H1 (cell line): ENCODE measurements around the gene DYNC1I2. TPM values are rescaled to one million over a fixed set of nuclear protein-coding genes. Genes with fewer than 3 reads are reported as not detected.

Experiments
- CTCF ChIA-PET: fragments of 300-600 bp; sonication (Branson Sonifier 250); formaldehyde crosslinking; loops from one replicate; lab custom pipeline; 2021; ENCODE audit not compliant: partially characterized antibody; lab: Charles Lee
- POLR2A ChIA-PET: fragments of 300-600 bp; sonication (Branson Sonifier 250); formaldehyde crosslinking; loops from one replicate; lab custom pipeline; 2021; ENCODE audit warnings: inconsistent platforms; ENCODE audit not compliant: partially characterized antibody; lab: Charles Lee
- DNase-seq, 2 experiments: peaks; one replicate each; pipeline versions ENCODE4 v3.0.0 to v3.0.0-alpha.2; 2010 to 2022; ENCODE audit warnings: low spot score in 2 of 2, low read depth in 1 of 2, mixed read lengths in 1 of 2
- FAIRE-seq: peaks from 2 replicates; lab custom pipeline; 2011; peaks lifted over from hg19 to GRCh38; lab: Jason Lieb, UNC
- H2AFZ ChIP-seq: 2 replicates; pipeline ENCODE4 v1.8.1; 2012; ENCODE audit warnings: low read length, inconsistent platforms
- H2AK5ac ChIP-seq: 2 replicates; pipeline ENCODE4 v1.6.1; 2013; ENCODE audit warnings: low read depth, low read length
- H2BK120ac ChIP-seq: replicated peaks from 2 replicates; pipeline ENCODE3; 2013; ENCODE audit warnings: low read depth, low read length, inconsistent platforms
- H2BK12ac ChIP-seq: 2 replicates; pipeline ENCODE4 v1.6.1; 2013; ENCODE audit warnings: low read depth, low read length
- H2BK15ac ChIP-seq: 2 replicates; pipeline ENCODE4 v1.6.1; 2013; ENCODE audit warnings: low read length
- H2BK20ac ChIP-seq: 2 replicates; pipeline ENCODE4 v1.6.1; 2013; ENCODE audit warnings: low read length
- H2BK5ac ChIP-seq: 2 replicates; pipeline ENCODE4 v1.6.1; 2013; ENCODE audit warnings: low read depth, low read length
- H3K14ac ChIP-seq: 2 replicates; pipeline ENCODE4 v1.6.1; 2013; ENCODE audit warnings: inconsistent platforms; ENCODE audit not compliant: insufficient read length
- H3K18ac ChIP-seq: 2 replicates; pipeline ENCODE4 v1.6.1; 2013; ENCODE audit warnings: low read length; ENCODE audit errors: extremely low read depth
- H3K23ac ChIP-seq: 2 replicates; pipeline ENCODE4 v1.6.1; 2013; ENCODE audit warnings: inconsistent platforms; ENCODE audit not compliant: insufficient read length
- H3K23me2 ChIP-seq: 2 replicates; pipeline ENCODE4 v1.6.1; 2013; ENCODE audit warnings: low read depth, low read length
- H3K27ac ChIP-seq: 2 replicates; pipeline ENCODE4 v1.6.1; 2011; ENCODE audit warnings: low read depth, low read length, inconsistent platforms
- H3K27me3 ChIP-seq, 4 experiments: replicated peaks in 1 of 4; 1 replicate in 1 of 4; 2 replicates in 3 of 4; pipeline versions ENCODE4 v1.6.1 to v1.8.1; 2011 to 2013; ENCODE audit warnings: low read length in 3 of 4, mild to moderate bottlenecking in 3 of 4, inconsistent platforms in 2 of 4, mixed read lengths in 2 of 4, moderate library complexity in 1 of 4; ENCODE audit not compliant: control insufficient read depth in 3 of 4, insufficient read depth in 3 of 4; ENCODE audit errors: extremely low read depth in 1 of 4
- H3K36me3 ChIP-seq, 4 experiments: 2 replicates each; pipeline versions ENCODE4 v1.6.1 to v1.8.1; 2011 to 2013; ENCODE audit warnings: mild to moderate bottlenecking in 4 of 4, low read length in 3 of 4, moderate library complexity in 2 of 4, control low read depth in 1 of 4, inconsistent platforms in 1 of 4; ENCODE audit not compliant: insufficient read depth in 4 of 4, control insufficient read depth in 2 of 4
- H3K4ac ChIP-seq: replicated peaks from 2 replicates; pipeline ENCODE3; 2013; ENCODE audit warnings: low read length, low read depth, mixed read lengths, inconsistent platforms; ENCODE audit not compliant: insufficient read length
- H3K4me1 ChIP-seq, 4 experiments: replicated peaks in 1 of 4; 1 replicate in 1 of 4; 2 replicates in 3 of 4; pipeline versions ENCODE4 v1.6.1 to v1.8.1; 2011 to 2013; ENCODE audit warnings: low read length in 3 of 4, inconsistent platforms in 2 of 4, mixed read lengths in 1 of 4; ENCODE audit not compliant: insufficient read depth in 4 of 4, control insufficient read depth in 3 of 4
- H3K4me2 ChIP-seq, 2 experiments: 2 replicates each; pipeline versions ENCODE4 v1.6.1 to v1.8.1; 2011 to 2013; ENCODE audit warnings: low read depth in 2 of 2, low read length in 2 of 2, control low read depth in 1 of 2, inconsistent platforms in 1 of 2, mild to moderate bottlenecking in 1 of 2; ENCODE audit not compliant: insufficient read depth in 1 of 2
- H3K4me3 ChIP-seq, 4 experiments: fragments of 200-600, 300-600 bp in 1 of 4; sonication (generic), shearing (Covaris generic), sonication (Bioruptor Twin) in 1 of 4; 2 replicates each; pipeline versions ENCODE4 v1.5.1 to v1.8.1; 2011 to 2016; ENCODE audit warnings: low read length in 4 of 4, low read depth in 3 of 4, control low read depth in 2 of 4, inconsistent platforms in 2 of 4, mild to moderate bottlenecking in 2 of 4, mixed read lengths in 1 of 4, moderate library complexity in 1 of 4; ENCODE audit not compliant: insufficient read depth in 2 of 4; ENCODE audit errors: extremely low read depth in 1 of 4
- H3K56ac ChIP-seq: replicated peaks from 2 replicates; pipeline ENCODE3; 2013; ENCODE audit warnings: low read depth, mild to moderate bottlenecking, mixed read lengths, low read length, inconsistent platforms; ENCODE audit not compliant: insufficient read length
- H3K79me1 ChIP-seq: 2 replicates; pipeline ENCODE4 v1.6.1; 2013; ENCODE audit warnings: low read depth, low read length, control low read depth
- H3K79me2 ChIP-seq, 2 experiments: 2 replicates each; pipeline versions ENCODE4 v1.6.1 to v1.8.1; 2012 to 2013; ENCODE audit warnings: low read length in 2 of 2, mild to moderate bottlenecking in 2 of 2, inconsistent platforms in 1 of 2; ENCODE audit not compliant: insufficient read depth in 2 of 2, control insufficient read depth in 1 of 2
- H3K9ac ChIP-seq, 4 experiments: replicated peaks in 1 of 4; 1 replicate in 1 of 4; 2 replicates in 3 of 4; pipeline versions ENCODE4 v1.6.1 to v1.8.1; 2011 to 2013; ENCODE audit warnings: low read depth in 3 of 4, low read length in 3 of 4, control low read depth in 2 of 4, mild to moderate bottlenecking in 2 of 4, moderate library complexity in 2 of 4, inconsistent platforms in 1 of 4; ENCODE audit errors: extremely low read depth in 1 of 4
- H3K9me3 ChIP-seq, 2 experiments: 2 replicates each; pipeline versions ENCODE4 v1.6.1 to v1.8.1; 2012 to 2013; ENCODE audit warnings: mild to moderate bottlenecking in 2 of 2, moderate library complexity in 2 of 2, control low read depth in 1 of 2, inconsistent platforms in 1 of 2, low read depth in 1 of 2, low read length in 1 of 2, mixed read lengths in 1 of 2; ENCODE audit not compliant: insufficient read depth in 2 of 2
- H4K20me1 ChIP-seq, 2 experiments: replicated peaks in 1 of 2; 2 replicates each; pipeline versions ENCODE3 to v1.8.1; 2011 to 2013; ENCODE audit warnings: inconsistent platforms in 2 of 2, low read length in 2 of 2, mild to moderate bottlenecking in 1 of 2; ENCODE audit not compliant: insufficient read depth in 2 of 2, control insufficient read depth in 1 of 2
- H4K5ac ChIP-seq: 2 replicates; pipeline ENCODE4 v1.6.1; 2013; ENCODE audit warnings: low read length, low read depth, mixed read lengths, inconsistent platforms; ENCODE audit not compliant: insufficient read length
- H4K8ac ChIP-seq: 2 replicates; pipeline ENCODE4 v1.8.0; 2013; ENCODE audit warnings: mild to moderate bottlenecking, moderate library complexity, low read length, inconsistent platforms; ENCODE audit not compliant: insufficient read depth; ENCODE audit errors: extremely low read depth
- H4K91ac ChIP-seq: replicated peaks from 2 replicates; pipeline ENCODE3; 2013; ENCODE audit warnings: low read length, mixed read lengths, inconsistent platforms; ENCODE audit not compliant: insufficient read length
- CHD1 ChIP-seq: IDR thresholded peaks from 2 replicates; pipeline ENCODE4 v1.6.1; 2012; ENCODE audit warnings: low read depth, low read length, improper control_type of control experiment
- E2F6 ChIP-seq: IDR thresholded peaks from 2 replicates; pipeline ENCODE4 v1.6.1; 2012; ENCODE audit warnings: inconsistent platforms
- EGR1 ChIP-seq: IDR thresholded peaks from 2 replicates; pipeline ENCODE4 v1.6.1; 2011; ENCODE audit warnings: low read depth, low read length, borderline replicate concordance
- JUND ChIP-seq: IDR thresholded peaks from 2 replicates; pipeline ENCODE4 v1.6.1; 2011; ENCODE audit warnings: mild to moderate bottlenecking, improper control_type of control experiment, low read length
- NRF1 ChIP-seq: IDR thresholded peaks from 2 replicates; pipeline ENCODE4 v1.6.1; 2011; ENCODE audit warnings: mild to moderate bottlenecking, low read depth, low read length, improper control_type of control experiment
- POLR2A ChIP-seq, 2 experiments: IDR thresholded peaks; 1 replicate in 1 of 2; 2 replicates in 1 of 2; pipeline ENCODE4 v1.6.1; 2011; ENCODE audit warnings: low read depth in 2 of 2, low read length in 2 of 2, mild to moderate bottlenecking in 2 of 2; ENCODE audit errors: control extremely low read depth in 1 of 2
- SAP30 ChIP-seq: fragments of 300-600 bp; sonication (generic); IDR thresholded peaks from 2 replicates; pipeline ENCODE4 v1.7.1; 2012; ENCODE audit warnings: low read length, moderate library complexity, mild to moderate bottlenecking, inconsistent platforms; ENCODE audit not compliant: insufficient read depth, insufficient replicate concordance
- SIN3A ChIP-seq, 2 experiments: IDR thresholded peaks in 1 of 2; conservative IDR thresholded peaks in 1 of 2; 2 replicates each; pipeline ENCODE4 v1.6.1; 2011 to 2012; ENCODE audit warnings: low read length in 2 of 2, improper control_type of control experiment in 1 of 2, low read depth in 1 of 2, mild to moderate bottlenecking in 1 of 2
- SP2 ChIP-seq: IDR thresholded peaks from 2 replicates; pipeline ENCODE4 v1.6.1; 2012; ENCODE audit warnings: mild to moderate bottlenecking, low read length, inconsistent platforms
- SP4 ChIP-seq: IDR thresholded peaks from 2 replicates; pipeline ENCODE4 v1.6.1; 2012; ENCODE audit warnings: low read length, inconsistent platforms
- TBP ChIP-seq: IDR thresholded peaks from 2 replicates; pipeline ENCODE4 v1.6.1; 2011; ENCODE audit warnings: low read depth, low read length, improper control_type of control experiment
- TCF12 ChIP-seq: IDR thresholded peaks from 2 replicates; pipeline ENCODE4 v1.6.1; 2011; ENCODE audit warnings: low read depth, mild to moderate bottlenecking, low read length
- TEAD4 ChIP-seq: IDR thresholded peaks from 2 replicates; pipeline ENCODE4 v1.6.1; 2012; ENCODE audit warnings: low read depth, low read length, inconsistent platforms, mixed read lengths
- USF2 ChIP-seq: IDR thresholded peaks from 2 replicates; pipeline ENCODE4 v1.6.1; 2011; ENCODE audit warnings: low read length, improper control_type of control experiment
- WGBS, 2 experiments: shearing (Covaris generic) in 1 of 2; methylation state at CpG; one replicate each; pipeline versions ENCODE4 v1.1.6 to v1.1.7; 2013 to 2015; ENCODE audit warnings: low lambda C conversion rate in 2 of 2, mixed read lengths in 2 of 2, inconsistent platforms in 1 of 2, low coverage in 1 of 2, missing lambda C conversion rate in 1 of 2; ENCODE audit not compliant: insufficient replicate concordance in 2 of 2, insufficient coverage in 1 of 2, insufficient read length in 1 of 2; ENCODE audit errors: extremely low coverage in 1 of 2, missing lambda C conversion rate in 1 of 2; 5-methylcytosine and 5-hydroxymethylcytosine counted together
- polyA plus RNA-seq, 7 experiments: library from polyadenylated mRNA; depleted of rRNA in 3 of 7; stranded (reverse) in 5 of 7; unstranded in 2 of 7; fragments of >200 nt in 5 of 7; fragments of 200-250 nt in 2 of 7; gene quantifications; 1 replicate in 5 of 7; 2 replicates in 1 of 7; 4 replicates in 1 of 7; pipeline versions ENCODE4 v1.2.1 to v1.2.3, GENCODE V29; 2011 to 2013; ENCODE audit warnings: missing spikeins in 2 of 7, mixed read lengths in 2 of 7
- total RNA-seq: library from RNA; stranded (reverse); fragmentation: NEBNext Ultra II Directional; extraction: Animal tissue kit (Norgen Biotek cat#: 25700); gene quantifications from 2 replicates; pipeline ENCODE4 v1.2.1, GENCODE V29; 2021

Gene DYNC1I2
- total and polyA plus RNA-seq, 2 of the 8 experiments (the other 6 are each of a cell fraction or from before 2014, with no cell fraction given): 67.3 to 68.1 TPM

- H3K9ac ChIP-seq: no peak overlapping the region
- H3K14ac ChIP-seq: no peak overlapping the region
- no peak overlapping the region for H3K4ac ChIP-seq
- WGBS, 2 experiments: 85% methylated on average over 3 of the region's 3 CpGs; no CpG with 5 or more reads in 1 of the 2 experiments
- ChIA-PET CTCF (interaction anchor here (1.1 kb wide), 1 partner anchor 9 kb away, joined by 4 read pairs; no protein-coding TSS in a partner anchor), POLR2A (no interaction called here)
- no peak overlapping the region for H3K18ac ChIP-seq
- no peak overlapping the region for H3K23ac ChIP-seq
- no peak overlapping the region for H4K5ac ChIP-seq
- no peaks in the 10 kb centered on the region for H3K79me2 ChIP-seq
- H3K56ac ChIP-seq: no peak overlapping the region
- FAIRE-seq: no peak
- no peak overlapping the region for H2BK120ac ChIP-seq
- no peak overlapping the region for H3K27ac ChIP-seq
- H3K36me3 ChIP-seq: peaks cover 0 to 32% (median 8%) of the 10 kb centered on the region in 4 experiments; a peak in 5 of 8 replicates
- DNase-seq: no peak
- no peak overlapping the region for H2AK5ac ChIP-seq
- no peak overlapping the region for H2BK15ac ChIP-seq
- H4K91ac ChIP-seq: no peak overlapping the region
- H3K4me2 ChIP-seq: no peak overlapping the region
- H2AFZ ChIP-seq: no peak overlapping the region
- no peak overlapping the region for H2BK20ac ChIP-seq
- no peaks in the 10 kb centered on the region for H3K9me3 ChIP-seq
- H3K79me1 ChIP-seq: no peaks in the 10 kb centered on the region
- H3K4me1 ChIP-seq: no peaks in the 10 kb centered on the region
- H3K23me2 ChIP-seq: no peaks in the 10 kb centered on the region
- H3K4me3 ChIP-seq: no peak overlapping the region
- H4K20me1 ChIP-seq: no peaks in the 10 kb centered on the region
- no peak overlapping the region for H2BK12ac ChIP-seq
- H4K8ac ChIP-seq: no peak overlapping the region
- no peak overlapping the region for H2BK5ac ChIP-seq
- no peaks in the 10 kb centered on the region for H3K27me3 ChIP-seq
- TF ChIP-seq CHD1: no peak
- no peak for TF ChIP-seq NRF1
- TF ChIP-seq TCF12: no peak
- no peak for TF ChIP-seq SP2
- no peak for TF ChIP-seq E2F6
- TF ChIP-seq USF2: no peak
- no peak for TF ChIP-seq POLR2A (IDR thresholded peaks at IDR 0.05; ENCODE audit: control extremely low read depth in 1 of 2, low read depth in 2 of 2, low read length in 2 of 2)
- no peak for TF ChIP-seq EGR1
- no peak for TF ChIP-seq TEAD4
- TF ChIP-seq SIN3A (conservative IDR thresholded peaks at IDR 0.05 in 1 of 2, IDR thresholded peaks at IDR 0.05 in 1 of 2; ENCODE audit: low read depth in 1 of 2, low read length in 2 of 2): no peak
- TF ChIP-seq SAP30: no peak
- TF ChIP-seq SP4: no peak
- TF ChIP-seq JUND: no peak
- TF ChIP-seq TBP: no peak
These were observed 60.1 kb downstream of the DYNC1I2 start for GRCh38 chr2:171747371-171747770.
